ENCODE results near the gene COL5A1.

- TF ChIP-seq POLR2AphosphoS5 (IDR thresholded peaks at IDR 0.05; ENCODE audit: low read depth, low read length): no peak
- TF ChIP-seq SIN3A (IDR thresholded peaks at IDR 0.05; ENCODE audit: borderline replicate concordance, insufficient read depth, low read length): no peak
- no peak for TF ChIP-seq FOXP2 (optimal IDR thresholded peaks at IDR 0.05; ENCODE audit: borderline replicate concordance, extremely low read depth, extremely low read length, insufficient read depth)
- no peak for TF ChIP-seq REST (IDR thresholded peaks at IDR 0.05; ENCODE audit: insufficient read depth in 1 of 2, low read depth in 2 of 2, low read length in 2 of 2)
Observed at GRCh38 chr9:134877541-134877940, 235.9 kb downstream of the COL5A1 start.

Data from PFSK-1 (cell line).